HG02763 (cell line): Measurements from ENCODE around the gene NAA15.
A peak's percentile ranks its signal among the peaks of the same experiment; 100 is the strongest.
"Not testable (repeated sequence)": the region's sequence is repeated elsewhere in the genome, so short reads cannot be mapped to it uniquely, and the experiment has no call there.

Experiments used
- ATAC-seq: cut with Tn5 transposase; IDR thresholded peaks from one replicate; pipeline ENCODE4 v1.9.1; 2021; ENCODE audit warnings: mild to moderate bottlenecking, moderate library complexity; ENCODE audit not compliant: unreplicated experiment

NAA15 gene

DNA sequence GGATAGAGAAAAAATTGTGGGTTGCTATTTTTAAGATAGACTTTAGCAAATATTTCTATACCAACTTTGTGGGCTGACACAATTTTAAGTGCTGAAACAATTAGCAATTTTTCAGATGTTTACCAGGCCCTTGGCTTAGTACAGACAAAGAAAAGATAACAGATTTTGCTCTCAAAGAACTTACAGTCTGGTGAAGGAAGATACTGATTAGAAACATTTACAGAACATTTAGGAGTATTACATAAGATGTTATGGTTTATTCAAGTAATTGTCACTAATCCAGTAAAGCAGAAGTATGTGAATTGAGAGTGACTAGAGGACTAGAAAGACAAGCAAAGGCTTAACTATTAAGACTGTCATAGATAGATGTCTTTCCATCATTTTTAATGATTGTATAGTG lies 36.3 kb downstream of the NAA15 start:
- ATAC-seq, result no peak

DNA sequence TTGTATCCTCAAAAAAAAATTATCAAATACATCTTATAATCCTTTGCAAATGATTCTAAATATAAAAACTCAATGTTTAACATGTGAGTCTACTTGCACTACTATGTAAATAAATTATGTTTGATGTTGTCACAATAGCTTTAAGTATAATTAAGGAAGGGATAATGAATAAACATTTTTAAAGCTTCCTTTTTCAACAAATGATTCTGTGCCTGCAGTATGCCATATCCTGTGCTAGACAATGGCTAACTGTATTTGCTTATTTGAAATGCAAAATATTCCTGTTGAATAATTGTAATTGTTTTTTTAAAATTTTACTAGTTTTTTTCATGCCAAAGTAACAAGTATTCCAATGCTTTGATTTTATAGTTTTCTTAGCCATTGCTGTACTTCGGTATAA lies 60.0 kb downstream of the NAA15 start:
- ATAC-seq, result no peak

DNA sequence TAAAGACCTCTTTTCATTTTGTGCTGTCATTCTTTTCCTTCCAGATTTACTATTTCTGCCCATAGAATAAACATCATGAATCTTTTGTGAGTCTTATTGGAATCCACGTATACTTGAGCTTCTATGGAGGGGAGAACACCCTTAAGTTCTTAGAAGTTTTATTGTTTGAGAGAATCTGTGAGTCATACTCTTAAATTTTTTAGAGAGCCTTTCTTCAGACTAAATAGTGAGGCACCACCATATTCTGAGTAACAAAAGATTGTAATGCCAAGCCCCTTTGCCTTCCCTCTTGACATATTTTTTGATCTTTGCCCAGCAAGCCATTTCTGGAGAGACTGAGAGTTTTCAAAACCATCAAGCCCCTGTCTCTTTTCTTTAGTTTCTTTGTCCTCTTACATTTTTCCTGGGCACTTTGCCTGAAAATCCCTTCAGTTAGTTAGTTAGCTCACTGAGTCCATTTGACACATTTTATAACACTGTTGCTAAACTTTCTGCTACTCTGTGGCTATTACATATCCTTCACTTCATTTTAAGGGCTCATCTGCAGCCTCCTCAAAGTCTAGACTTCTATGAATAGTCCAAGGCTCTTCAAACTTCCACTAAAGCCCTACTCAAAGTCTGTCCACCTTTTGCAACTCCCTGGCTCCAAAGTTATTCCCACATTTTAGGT lies 66.3 kb downstream of the NAA15 start:
- ATAC-seq, result no peak

DNA sequence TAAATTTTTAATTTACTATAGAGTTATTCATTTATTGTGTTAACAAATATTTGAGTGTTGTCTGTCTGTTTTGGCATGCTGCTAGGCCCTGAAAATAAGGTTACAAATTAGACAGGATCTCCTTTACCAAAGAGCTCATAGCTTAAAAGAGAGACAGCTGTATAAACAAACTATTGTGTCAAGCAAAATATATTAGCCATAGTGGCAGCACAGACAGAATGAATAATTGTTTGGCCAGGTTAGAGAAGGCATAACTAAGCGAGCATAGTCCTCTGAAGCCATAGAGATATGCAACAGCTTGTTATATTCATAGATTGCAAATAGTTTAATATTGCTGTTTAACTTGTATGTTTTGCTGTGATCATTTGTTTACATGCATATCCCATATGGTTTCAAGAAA lies 67.7 kb downstream of the NAA15 start:
- no peak for ATAC-seq

DNA sequence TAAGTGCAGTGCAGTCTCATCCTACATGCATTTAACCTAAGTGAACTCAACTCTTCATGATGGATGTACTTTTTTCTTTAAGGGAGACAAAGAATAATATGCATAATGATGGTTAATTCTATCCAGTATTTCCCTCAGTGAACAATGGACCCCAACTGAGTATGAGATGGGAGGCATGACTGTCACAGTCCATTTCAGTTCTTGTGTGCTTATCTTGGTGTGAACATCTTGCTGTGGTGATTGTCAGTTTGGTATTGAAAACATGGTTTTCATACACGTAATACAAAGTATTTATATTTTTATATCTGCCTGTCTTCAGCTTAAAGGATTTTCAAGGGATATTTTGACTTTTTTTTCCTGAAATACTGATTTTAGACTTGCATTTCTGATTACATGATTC lies 72.9 kb downstream of the NAA15 start:
- no peak for ATAC-seq

DNA sequence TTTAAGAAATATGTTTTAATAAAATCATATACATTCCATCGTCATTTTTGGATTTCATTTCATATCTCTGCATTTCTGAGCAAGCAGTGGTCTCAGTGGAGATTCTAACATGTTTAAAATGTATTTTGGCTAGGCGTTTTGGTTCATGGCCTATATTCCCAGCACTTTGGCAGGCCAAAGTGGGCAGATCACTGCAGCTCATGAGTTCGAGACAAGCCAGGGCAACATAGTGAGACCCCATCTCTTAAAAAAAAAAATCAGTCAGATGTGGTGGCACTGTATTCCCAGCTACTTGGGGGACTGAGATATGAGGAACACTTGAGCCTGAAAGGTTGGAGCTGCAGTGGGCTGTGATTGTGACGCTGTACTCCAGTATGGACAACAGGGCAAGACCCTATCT lies 85.1 kb downstream of the NAA15 start:
- ATAC-seq, result no peak

DNA sequence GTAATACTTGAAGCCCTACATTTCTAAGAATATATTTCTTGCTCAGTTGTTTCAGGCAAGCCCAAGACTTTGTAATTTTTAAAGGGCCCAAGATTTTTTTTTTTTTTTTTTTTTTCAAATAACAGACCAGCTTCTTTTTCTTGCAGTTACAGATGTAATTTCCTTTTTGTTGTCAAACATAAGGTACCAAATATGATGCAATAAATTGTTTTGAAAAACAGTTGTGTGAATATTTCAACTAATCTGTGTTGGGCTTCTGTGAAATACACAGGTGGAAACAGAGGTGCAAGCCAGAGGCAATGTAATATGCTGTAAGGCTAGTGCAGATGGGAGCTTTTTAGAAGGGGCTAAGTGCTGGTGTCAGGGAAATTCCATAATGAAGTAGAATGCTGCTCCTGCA lies 87.8 kb downstream of the NAA15 start:
- no peak for ATAC-seq

DNA sequence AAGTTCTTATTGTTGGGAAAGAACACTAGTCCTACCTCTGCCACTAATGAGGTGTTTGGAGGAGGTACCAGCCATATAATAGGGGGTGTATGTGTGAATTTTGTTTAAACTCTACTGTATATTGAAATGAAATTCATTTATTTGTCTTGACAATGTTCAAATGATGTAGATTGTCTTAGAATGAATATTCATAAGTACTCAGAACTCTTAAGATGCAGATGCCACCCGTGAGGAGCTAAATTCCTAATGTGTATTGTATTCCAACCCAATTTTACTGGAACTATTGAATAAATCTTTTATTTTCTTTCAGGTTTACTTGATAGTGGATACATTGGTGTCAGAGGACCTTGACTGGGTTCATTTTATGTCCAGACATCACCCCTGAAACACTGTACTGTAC lies 88.7 kb downstream of the NAA15 start:
- ATAC-seq, result no peak

DNA sequence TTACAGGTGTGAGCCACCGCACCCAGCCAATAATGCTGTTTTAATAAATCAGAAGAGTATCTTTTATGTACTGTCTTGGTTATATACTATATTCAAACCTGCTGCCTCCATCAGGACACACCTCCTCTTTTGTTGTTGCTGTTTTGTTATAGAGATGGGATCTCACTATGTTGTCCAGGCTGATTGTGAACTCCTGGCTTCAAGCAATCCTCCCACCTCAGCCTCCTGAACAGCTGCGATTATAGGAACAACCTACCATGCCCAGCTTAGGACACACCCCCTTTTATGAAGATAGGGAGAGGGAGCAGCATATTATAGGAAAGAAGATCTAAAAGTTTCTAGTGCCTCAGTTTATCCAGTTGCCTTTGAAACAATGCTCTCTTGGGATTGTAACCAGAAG lies 90.4 kb downstream of the NAA15 start:
- no peak for ATAC-seq

DNA sequence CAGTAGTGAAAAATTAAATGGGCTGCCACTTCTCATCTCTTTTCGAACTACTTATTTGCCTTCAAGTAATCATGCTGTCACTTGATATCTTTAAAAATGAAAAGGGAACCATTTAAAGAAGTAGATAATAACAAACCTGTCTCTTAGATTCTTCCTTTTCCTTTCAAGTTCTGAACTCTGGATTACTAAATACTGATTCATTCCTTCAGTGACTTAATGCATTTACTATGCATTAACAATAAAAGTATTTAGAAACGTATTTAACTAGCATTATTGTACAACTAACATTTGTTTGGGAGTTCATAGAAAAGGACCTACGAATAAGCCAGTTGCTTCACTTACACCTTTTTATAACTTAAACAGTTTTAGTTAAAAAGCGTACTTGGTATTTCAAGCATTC lies 91.5 kb downstream of the NAA15 start:
- no peak for ATAC-seq

DNA sequence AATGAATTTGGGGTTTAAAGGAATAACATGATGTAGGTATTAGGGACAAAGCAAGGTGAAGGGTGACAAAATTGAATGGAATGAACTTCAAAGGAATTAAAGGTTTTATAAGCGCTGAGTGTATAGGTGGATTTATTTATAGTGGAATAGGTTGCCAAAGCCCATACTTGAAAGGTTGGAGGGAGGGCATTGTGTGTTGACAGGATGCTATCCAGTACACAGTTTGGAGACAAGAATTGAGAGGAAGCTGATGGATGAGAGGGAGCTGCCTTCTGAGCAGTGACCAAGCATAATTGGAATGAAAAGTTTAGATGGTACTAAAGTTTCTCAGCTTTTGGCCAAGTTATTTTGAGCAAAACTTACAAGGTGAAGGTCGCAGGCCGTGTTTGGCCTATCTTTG lies 100.1 kb downstream of the NAA15 start:
- ATAC-seq, result no peak

DNA sequence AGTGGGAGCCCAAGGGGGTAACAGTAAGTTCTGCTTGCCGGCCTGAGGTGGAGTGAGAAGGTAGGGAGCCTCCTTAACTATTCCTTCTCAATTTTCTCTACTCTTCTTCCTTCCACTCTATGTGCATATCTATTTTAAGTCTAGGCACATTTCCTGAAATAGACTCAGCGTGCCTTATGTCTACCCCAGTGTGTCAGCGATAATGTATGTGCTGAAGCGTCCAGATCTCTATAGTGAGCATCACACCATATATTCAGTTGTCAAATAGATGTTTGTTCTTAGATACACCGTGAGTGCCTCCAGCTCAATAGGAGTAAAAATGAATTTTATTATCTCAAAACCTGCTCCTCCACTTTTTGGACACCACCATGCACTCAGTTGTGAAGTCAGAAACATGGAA lies 101.1 kb downstream of the NAA15 start:
- no peak for ATAC-seq

DNA sequence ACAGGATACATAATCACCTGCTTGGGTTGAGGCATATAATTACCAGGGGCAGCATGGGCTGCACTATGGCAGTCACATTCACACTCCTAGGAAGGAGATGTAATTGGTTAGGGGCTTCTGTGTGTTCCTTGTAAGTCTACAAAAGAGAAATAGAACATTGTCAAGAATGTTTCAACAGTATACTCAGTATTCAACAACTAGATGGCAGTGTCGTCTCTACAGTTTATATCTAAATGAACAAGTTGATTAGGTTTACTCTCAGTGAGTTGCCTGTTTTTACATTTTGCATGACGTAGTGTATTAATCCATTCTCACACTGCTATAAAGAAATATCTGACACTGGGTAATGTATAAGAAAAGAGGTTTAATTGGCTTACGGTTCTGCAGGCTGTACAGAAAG lies 102.2 kb downstream of the NAA15 start:
- no peak for ATAC-seq

DNA sequence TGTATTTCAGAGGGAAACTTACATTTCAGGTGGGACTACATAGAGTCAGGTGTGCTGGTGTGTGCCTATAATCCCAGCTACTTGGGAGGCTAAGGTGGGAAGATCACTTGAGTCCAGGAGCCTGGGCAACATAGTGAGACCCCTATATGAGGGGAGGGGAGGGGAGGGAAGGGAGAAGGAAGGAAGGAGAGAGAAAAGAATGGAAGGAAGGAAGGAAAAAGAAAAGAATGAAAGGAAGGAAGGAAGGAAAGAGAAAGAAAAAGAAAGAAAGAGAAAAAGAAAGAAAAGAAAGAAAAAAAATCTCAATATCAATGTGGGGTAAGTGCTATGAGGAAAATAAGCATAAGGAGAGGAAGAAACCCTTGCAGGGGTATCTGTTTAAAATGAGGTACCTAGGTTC lies 109.0 kb downstream of the NAA15 start:
- ATAC-seq, result no peak

DNA sequence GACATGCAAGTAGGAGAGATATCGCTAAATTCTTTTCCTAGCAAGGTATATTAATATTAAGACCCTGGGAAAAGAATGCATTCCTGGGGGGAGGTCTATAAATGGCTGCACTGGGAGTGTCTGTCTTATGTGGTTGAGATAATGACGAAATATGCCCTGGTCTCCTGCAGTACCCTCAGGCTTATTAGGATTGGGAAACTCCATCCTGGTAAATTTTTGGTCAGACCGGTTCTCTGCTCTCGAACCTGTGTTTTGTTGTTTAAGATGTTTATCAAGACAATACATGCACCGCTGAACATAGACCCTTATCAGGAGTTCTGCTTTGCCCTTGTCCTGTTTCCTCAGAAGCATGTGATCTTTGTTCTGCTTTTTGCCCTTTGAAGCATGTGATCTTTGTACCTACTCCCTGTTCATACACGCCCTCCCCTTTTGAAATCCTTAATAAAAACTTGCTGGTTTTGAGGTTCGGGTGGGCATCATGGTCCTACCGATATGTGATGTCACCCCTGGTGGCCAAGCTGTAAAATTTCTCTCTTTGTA lies 113.4 kb downstream of the NAA15 start:
- ATAC-seq, result not testable (repeated sequence)

DNA sequence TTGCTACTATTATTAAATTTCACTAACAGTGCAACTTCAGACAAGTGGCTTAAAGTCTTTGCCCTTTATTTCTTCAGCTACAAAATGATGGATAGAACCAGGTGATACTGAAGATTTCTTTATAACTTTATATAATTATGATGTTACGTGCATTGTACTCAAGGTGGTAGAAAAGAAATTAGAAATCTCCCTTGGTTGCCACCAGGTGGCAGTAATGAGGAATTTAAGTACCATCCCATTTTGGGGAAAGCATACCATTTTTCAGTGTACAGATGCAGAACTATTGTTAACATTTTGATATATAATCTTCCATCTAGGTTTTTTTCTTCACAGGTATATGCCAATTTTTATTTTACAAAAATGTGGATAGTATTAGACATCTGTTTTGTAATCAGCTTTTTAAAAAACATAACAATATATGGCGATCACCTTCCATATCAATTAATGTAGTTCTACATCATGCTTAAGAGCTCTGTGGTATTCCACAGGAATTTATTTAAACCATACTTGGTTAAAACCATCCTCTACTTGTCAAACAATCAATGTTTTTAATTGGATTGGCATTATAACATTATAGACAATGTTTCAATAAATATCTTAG lies 114.9 kb downstream of the NAA15 start:
- ATAC-seq, result no peak

DNA sequence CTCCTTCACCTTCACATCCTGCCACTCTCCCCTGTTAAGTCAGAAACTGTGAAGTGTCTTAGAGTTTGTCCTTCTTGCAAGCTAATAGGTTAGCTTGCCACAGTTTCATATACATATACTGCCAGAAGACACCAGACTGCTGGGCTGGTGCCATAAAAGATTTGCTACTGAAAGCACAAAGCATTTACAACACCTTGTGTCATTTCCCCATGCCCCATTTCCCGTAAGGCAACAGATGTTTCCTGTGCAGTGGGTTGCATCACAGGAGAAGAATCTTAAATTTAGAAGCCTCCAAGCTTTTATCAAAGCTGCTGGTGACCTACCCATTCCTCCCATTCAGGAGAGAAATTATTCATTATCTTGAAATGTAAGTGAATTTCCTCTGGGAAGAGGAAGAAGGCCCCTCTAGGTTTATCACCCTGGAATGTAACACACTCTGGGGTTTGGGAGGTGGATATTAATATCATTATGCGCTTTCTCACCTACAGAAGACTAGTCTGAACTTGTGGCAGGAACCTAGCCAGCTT lies 118.1 kb downstream of the NAA15 start:
- peak; percentile 68 for ATAC-seq

DNA sequence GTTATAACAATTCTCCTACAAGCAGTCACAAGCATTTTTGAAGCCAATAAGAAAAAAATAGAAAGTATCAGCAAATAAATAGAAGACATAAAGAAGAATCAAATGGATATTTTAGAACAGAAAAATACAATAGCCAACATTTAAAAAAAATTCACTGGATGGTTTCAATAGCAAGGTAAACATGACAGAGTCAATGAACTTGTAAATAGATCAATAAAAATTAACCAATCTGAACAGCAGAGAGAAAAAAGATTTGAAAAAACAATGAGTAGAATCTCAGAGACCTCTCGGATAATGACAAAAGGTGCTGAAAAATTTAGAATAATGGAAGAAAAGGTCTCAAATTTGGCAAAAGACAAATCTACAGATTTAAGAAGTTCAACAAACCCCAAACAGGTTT lies 119.3 kb downstream of the NAA15 start:
- no peak for ATAC-seq

DNA sequence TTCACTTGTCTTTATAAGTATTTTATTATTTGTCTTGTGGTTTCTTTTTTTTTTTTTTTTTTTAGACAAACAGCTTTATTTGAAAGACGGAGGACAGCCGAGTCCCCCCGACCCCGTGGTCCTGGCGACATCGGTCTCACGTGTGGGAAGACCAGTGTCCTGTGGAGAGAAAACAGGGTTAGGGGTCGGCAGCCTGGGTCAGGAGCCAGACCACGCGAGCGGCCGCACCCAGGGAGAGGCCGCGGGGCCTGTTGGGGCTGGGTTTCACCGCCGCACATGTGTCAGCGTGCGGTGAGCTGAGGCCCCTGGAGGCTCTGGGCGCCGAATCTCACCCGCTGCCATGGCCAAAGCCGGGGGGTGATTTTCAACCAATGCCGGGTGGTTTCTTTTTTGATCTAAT lies 134.8 kb downstream of the NAA15 start:
- no peak for ATAC-seq

DNA sequence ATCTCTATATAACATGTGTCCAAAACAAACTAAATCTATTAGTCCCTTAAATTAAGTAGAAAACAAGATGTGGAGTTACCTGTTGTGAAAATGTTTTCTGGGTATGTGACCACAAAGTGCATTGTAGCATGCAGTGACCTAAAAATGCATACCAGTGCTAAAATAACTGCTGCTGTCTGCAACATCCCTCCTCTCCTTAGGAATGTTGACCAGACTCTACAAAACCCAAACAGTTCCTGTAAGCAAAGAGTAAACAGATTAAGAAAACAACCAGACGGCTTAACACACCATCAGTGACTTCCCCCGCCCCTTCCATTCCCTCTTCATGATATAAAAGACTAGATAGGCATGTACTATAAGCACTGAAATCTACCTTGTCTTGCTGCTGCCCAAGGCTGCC lies 136.8 kb downstream of the NAA15 start:
- no peak for ATAC-seq

DNA sequence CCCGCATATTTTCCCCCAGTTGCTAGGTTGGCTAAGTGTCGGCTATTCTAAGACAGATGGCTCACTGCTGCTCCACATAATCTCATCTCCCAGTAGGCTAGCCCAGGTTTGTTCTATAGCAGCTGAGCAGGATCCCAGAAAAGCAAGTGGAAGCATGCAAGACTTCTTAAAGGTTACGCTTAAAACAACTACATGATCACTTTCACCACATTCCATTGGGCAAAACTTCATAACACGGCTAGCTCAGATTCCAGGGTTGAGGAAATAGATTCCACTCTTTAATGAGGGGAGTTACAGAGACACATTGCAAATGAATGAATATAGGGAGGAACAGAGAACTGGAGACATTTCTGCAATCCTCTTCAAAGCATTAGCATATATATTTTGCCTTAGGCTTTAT lies 139.7 kb downstream of the NAA15 start:
- ATAC-seq, result no peak

DNA sequence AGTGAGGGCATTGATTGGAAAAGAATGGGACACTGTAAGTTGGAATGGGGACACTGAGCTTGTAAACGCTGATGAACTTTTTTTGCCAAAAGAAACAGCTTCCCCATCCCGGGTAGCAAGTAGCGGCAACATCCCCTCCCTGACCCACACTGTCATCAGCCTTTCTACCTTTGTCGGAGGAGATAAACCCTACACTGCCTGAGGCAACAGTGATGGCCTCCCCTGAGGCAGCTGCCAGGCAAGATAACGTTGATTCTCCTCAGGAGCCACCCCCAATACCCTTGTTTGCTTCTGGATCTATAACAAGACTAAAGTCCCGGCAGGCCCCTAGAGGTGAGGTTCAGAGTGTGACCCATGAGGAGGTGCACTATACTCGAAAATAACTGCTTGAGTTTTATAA lies 142.4 kb downstream of the NAA15 start:
- ATAC-seq, result no peak

DNA sequence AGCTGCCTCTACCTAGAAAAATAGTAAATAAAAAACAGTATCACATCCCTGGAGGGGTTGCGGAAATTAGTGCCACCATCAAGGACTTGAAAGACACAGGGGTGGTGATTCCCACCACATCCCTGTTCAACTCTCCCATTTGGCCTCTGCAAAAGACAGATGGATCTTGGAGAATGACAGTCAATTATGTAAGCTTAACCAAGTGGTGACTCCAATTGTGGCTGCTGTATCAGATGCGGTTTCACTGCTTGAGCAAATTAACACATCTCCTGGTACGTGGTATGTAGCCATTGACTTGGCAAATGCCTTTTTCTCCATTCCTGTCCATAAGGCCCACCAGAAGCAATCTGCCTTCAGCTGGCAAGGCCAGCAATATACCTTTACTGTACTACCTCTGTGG lies 143.6 kb downstream of the NAA15 start:
- not testable (repeated sequence) for ATAC-seq
